Urothelium cell line (cell line): Measurements from ENCODE around the gene OSBPL10.

Source experiments
- DNase-seq: peaks from one replicate; pipeline ENCODE4 v3.0.0; 2011; ENCODE audit warnings: low spot score, mixed read lengths
- FAIRE-seq: peaks from 2 replicates; lab custom pipeline; 2011; peaks lifted over from hg19 to GRCh38; lab: Jason Lieb, UNC

The OSBPL10 gene

DNA sequence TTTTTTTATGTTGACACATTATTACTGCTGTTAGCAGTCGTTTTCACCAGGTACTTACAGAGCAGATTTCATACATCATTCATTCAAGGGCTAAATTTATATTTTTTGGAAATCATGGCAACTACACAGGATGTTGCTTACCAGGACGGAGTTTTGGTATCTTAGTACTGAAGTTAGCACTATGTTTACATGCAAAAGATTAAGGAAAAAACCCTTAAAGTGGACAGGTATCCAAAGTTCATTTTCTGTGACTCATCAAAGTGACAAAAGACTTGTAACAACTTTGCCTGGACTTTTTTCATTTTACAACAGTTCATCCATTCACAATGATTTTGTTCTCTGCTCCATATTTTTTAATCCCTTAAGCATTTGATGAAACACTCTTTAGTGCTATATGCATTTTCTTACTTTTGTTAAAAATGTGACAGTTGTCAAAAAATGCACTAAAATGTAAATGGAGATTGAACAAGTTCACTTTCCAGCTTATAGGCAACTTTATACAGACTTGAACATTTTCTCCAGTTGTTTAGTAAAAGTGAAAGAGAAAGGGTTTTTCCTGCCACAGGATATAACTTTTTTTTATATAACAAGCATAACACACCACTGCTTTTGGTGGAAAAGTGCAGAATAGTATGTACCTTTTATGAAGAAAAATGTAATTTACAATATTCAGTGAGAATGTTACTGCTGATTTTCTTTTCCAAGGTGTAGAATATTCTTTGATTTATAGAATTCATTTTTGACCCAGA, 344.2 kb downstream of the OSBPL10 start:
- DNase-seq = no peak
- FAIRE-seq = no peak

DNA sequence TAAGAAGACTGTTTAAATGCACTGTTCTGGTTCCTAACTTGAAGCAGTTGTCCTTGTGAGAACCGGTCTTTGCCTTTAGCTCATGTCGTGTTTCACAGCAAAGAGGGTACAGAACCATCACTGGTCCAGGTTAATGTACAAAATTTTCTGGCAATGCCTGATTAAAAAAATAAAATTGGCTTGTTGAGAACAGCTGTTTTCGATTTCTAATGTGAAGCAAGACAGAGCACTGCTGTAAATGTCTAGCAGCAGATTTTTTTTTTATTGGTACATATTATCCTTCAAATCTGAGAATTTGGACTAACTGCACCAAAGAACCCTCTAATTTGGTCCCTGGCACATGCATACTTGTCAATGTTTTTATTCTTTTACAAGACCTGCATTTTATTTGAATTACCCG, 345.0 kb downstream of the OSBPL10 start:
- DNase-seq (no peak), FAIRE-seq (no peak)

GRCh38 chr3:31635545-31635944, 345.5 kb downstream of the OSBPL10 start:
- FAIRE-seq (no peak), DNase-seq (no peak)

DNA sequence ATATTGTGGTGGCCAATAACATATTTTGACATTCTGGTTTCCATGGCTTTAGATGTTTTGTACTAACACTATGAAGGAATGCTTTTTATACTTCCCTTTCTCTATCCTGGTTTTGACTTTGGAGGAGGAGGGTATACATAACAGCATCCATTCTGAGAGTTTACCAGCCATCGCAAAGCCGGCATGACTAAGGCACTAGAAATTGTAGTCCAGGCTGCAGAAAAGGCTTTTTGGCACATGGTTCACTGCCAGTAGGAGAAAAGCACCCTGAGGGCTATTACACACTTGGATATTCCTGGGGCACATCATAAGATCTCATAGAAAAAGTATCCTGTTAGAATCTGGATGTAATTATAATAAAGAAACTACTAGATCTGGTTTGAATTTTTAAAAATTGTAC, 346.6 kb downstream of the OSBPL10 start:
- DNase-seq = no peak
- FAIRE-seq = no peak

DNA sequence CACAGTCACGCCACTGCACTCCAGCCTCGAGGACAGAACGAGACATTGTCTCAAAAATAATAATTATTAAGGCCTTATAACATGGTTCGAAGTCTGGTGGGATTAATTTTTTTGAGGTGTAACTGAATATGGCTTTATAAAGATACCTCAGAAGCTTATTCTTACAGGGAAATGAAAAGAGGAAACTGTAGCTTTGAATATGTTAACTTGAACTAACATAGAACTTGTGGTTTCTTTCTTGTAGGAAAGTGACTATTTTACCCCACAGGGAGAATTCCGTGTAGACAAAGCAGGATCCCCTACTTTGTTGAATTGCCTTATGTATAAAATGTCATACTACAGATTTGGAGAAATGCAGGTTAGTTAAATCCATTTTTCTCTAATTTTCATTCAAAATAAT, 352.0 kb downstream of the OSBPL10 start:
- DNase-seq (no peak), FAIRE-seq (no peak)

- FAIRE-seq = no peak
These were observed 355.7 kb downstream of the OSBPL10 start for GRCh38 chr3:31625358-31625757.

DNA sequence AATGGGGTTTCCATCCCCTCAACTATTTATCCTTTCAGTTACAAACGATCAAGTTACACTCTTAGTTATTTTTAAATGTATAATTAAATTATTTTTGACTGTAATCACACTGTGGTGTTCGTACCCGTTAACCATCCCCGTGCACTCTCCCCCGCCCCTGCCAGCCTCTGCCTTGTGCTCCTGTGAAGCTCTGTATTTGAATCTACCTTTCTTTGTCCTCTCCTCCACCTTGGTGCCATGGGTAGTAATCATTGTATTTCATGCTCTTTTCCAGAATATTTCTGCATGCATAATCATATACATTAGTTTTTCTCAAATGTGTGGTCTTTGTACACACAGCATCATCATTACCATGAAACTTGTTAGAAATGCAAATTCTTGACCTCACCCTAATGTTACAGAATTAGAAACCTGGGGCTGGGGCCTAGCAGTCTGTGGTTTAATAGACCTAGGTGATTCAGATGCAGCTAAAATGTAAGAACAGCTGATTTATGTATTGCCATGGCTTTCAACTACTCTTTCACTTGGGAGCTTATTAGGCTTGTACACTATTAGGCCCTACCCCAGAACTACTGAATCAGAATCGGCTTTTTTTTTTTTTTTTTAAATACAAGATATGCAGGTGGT, 356.9 kb downstream of the OSBPL10 start:
- no peak for DNase-seq

More at GRCh38 chr3:31625358-31625757, 355.7 kb downstream of the OSBPL10 start:
- no peak for DNase-seq

GRCh38 chr3:31622636-31623288, 358.3 kb downstream of the OSBPL10 start:
- DNase-seq (no peak), FAIRE-seq (no peak)

More for the DNA sequence above, 356.9 kb downstream of the OSBPL10 start:
- no peak for FAIRE-seq

GRCh38 chr3:31621314-31621713, 359.7 kb downstream of the OSBPL10 start:
- no peak for FAIRE-seq
- no peak for DNase-seq

DNA sequence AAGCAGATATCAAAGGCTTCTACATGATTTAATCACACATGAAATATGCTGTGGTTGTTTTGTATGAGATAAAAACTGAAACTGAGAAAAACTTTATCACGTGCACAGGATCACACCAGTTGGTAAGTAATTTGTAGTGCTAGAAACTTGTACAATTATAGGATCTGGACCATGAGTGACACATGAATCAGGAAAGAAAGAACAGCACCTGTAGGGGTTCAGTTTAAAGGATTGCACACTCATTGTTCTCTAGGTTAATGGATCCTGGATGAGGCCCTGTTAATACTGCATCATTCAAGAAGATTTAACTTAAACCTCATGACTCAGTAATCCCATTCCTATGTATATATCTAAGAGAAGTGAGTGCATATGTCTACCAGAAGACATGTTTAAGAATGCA, 360.4 kb downstream of the OSBPL10 start:
- no peak for FAIRE-seq
- DNase-seq = no peak

DNA sequence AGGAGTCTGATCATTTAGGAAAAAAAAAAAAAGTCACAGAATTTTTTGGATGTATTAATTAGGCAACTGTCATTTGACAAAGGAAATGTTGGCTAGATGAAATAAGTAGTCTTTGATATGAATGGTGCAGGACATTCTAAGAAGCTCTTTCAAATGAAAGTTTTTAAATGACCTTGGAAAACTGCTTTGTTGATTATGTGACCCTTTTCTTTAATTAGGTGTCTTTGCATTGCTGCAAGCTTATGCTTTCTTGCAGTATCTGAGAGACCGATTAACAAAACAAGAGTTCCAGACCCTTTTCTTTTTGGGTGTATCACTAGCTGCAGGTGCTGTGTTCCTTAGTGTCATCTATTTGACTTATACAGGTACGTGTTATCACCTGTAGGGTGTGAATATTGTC, 364.4 kb downstream of the OSBPL10 start:
- no peak for FAIRE-seq
- DNase-seq = no peak

GRCh38 chr3:31615071-31615875, 365.8 kb downstream of the OSBPL10 start:
- no peak for DNase-seq
- no peak for FAIRE-seq

DNA sequence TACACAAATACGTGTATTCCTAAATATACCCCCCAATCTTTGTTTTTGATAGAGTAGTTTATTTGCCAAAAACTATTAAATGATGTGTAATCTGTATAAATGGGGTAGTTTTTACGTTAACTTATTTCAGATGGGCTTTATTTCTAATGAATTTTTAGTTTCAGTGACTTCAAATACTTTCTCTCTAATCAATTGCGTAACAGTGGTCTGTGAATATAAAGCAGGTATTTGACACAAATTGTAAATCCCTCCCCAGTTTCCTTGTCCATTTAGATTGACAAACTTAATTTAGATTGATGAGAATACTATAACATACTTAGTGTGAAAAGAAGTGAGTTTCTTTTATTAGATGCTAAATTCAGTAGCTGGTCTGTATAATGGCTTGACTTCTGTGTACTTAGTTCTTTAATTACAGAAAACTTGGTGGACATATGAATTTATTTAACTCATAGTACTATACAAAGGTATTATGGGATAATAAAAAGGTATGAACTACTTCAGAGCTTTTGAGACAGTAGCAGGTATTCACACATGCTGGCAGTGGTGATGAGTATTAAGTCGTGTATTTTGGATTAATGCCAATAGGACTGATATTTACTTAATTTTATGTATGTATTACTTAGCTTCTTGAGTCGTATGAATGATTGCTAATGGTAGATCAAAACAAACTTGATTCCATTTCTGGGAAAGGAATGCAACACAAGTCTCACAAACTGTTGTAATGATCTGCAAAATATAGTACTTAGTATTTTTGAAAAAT, 366.7 kb downstream of the OSBPL10 start:
- FAIRE-seq (no peak), DNase-seq (no peak)

DNA sequence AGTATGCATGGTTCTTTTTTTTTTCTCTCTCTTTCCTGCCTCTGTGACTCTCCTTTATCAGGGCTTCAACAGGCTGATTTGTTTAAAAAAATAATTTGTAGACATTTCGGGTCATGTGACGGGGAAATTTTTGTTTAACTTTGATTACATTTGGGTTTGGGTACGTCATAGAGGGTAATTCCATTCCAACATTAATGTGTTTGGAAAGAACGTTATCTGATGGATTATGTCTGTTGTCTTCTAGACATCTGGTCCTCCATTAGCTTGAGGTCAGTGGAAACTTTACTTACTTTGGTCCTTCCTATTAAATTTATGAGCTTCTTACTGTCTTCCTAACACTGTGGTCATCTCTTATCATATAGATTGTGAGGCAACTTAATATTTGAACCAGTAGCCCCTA, 367.4 kb downstream of the OSBPL10 start:
- FAIRE-seq (no peak), DNase-seq (no peak)

- FAIRE-seq = no peak
- no peak for DNase-seq
These were observed 367.9 kb downstream of the OSBPL10 start for GRCh38 chr3:31613177-31613576.
